Breast epithelium (tissue), 4 donors: ENCODE results near the gene UFC1. TPM values are rescaled to one million over a fixed set of nuclear protein-coding genes. Genes with fewer than 3 reads are reported as not detected.
A peak's percentile ranks its signal among the peaks of the same experiment; 100 is the strongest.

Experiments
- DNase-seq, 2 donors: peaks; one replicate each; pipeline ENCODE4 v3.0.0-alpha.2; 2019; ENCODE audit warnings: low spot score in 2 of 2
- H3K27ac ChIP-seq, 2 donors: fragments of 200-600 bp; sonication (generic) in 1 of 2; one replicate each; pipeline ENCODE4 v1.5.1; 2016 to 2019; ENCODE audit warnings: mild to moderate bottlenecking in 1 of 2
- H3K27me3 ChIP-seq, 2 donors: fragments of 200-600 bp; sonication (generic) in 1 of 2; one replicate each; pipeline versions ENCODE4 v1.5.1 to v1.6.0; 2017 to 2019; ENCODE audit warnings: control low read depth in 1 of 2, mild to moderate bottlenecking in 1 of 2
- H3K36me3 ChIP-seq: fragments of 200-600 bp; one replicate; pipeline ENCODE4 v1.5.1; 2019
- H3K4me1 ChIP-seq, 2 donors: fragments of 200-600 bp; sonication (generic); one replicate each; pipeline ENCODE4 v1.5.1; 2016 to 2019; ENCODE audit warnings: control low read depth in 1 of 2
- H3K4me3 ChIP-seq, 3 donors: fragments of 200-600 bp; sonication (generic); 1 replicate in 2 of 3; 2 replicates in 1 of 3; pipeline ENCODE4 v1.5.1; 2016 to 2019; ENCODE audit warnings: mild to moderate bottlenecking in 3 of 3, moderate library complexity in 2 of 3
- H3K9me3 ChIP-seq, 2 donors: fragments of 200-600 bp; sonication (generic) in 1 of 2; one replicate each; pipeline ENCODE4 v1.5.1; 2016 to 2019; ENCODE audit warnings: control low read depth in 1 of 2
- POLR2A ChIP-seq: fragments of 450-650 bp; IDR thresholded peaks from one replicate; pipeline ENCODE4 v1.6.1; 2016; ENCODE audit warnings: antibody characterized with exemption, mild to moderate bottlenecking, moderate library complexity
- POLR2AphosphoS5 ChIP-seq, 3 donors: sonication (generic); formaldehyde crosslinking; IDR thresholded peaks; one replicate each; pipeline ENCODE4 v1.6.1; 2017; ENCODE audit warnings: antibody characterized with exemption in 3 of 3
- intact Hi-C: fragments of 100-400 bp; cut with DNase I; formaldehyde crosslinking; loops from one replicate; pipeline ENCODE4 v1.15.1; 2023; ENCODE audit warnings: low total_unique reads
- total RNA-seq, 3 donors: library from RNA; depleted of rRNA; stranded (reverse); fragments of >200 nt; gene quantifications; one replicate each; pipeline ENCODE4 v1.1.0, GENCODE V29; 2016
- TF ChIP-seq, protein P1 (sequence below), 3 donors: fragments of 450-650 bp; IDR thresholded peaks; one replicate each; pipeline ENCODE4 v1.5.1; 2016 to 2017; ENCODE audit warnings: antibody characterized with exemption in 3 of 3, mild to moderate bottlenecking in 3 of 3, moderate library complexity in 3 of 3

UFC1 gene
- total RNA-seq, 3 donors from 2014 or later, result 76.0 to 90.3 (median 87.5) TPM

DNA sequence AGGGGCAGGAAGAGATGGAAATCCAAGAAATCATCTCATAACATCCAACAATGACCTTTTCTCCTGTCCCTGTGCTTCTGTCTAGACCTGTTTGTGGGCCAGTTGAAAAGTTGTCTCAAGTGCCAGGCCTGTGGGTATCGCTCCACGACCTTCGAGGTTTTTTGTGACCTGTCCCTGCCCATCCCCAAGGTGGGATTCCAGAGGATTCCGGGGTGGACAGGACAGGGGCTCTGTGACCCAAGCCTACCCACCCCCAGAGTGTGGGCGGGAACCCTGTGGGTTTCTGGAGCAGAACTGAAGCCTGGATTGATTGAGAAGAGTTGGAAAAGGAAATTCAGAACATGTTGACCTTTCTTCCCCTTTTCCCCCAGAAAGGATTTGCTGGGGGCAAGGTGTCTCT lies 10.0 kb downstream of the UFC1 start:
- no peak overlapping the region for H3K4me3 ChIP-seq
- intact Hi-C loops, result no loop called here
- no peaks in the 10 kb centered on the region for H3K27me3 ChIP-seq
- no peak for DNase-seq
- peak overlapping the region; percentile 8 to 93 for H3K27ac ChIP-seq
- no peaks in the 10 kb centered on the region for H3K9me3 ChIP-seq
- TF ChIP-seq, protein P1, sequence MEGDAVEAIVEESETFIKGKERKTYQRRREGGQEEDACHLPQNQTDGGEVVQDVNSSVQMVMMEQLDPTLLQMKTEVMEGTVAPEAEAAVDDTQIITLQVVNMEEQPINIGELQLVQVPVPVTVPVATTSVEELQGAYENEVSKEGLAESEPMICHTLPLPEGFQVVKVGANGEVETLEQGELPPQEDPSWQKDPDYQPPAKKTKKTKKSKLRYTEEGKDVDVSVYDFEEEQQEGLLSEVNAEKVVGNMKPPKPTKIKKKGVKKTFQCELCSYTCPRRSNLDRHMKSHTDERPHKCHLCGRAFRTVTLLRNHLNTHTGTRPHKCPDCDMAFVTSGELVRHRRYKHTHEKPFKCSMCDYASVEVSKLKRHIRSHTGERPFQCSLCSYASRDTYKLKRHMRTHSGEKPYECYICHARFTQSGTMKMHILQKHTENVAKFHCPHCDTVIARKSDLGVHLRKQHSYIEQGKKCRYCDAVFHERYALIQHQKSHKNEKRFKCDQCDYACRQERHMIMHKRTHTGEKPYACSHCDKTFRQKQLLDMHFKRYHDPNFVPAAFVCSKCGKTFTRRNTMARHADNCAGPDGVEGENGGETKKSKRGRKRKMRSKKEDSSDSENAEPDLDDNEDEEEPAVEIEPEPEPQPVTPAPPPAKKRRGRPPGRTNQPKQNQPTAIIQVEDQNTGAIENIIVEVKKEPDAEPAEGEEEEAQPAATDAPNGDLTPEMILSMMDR (IDR thresholded peaks at IDR 0.05), result no peak
- no peak for TF ChIP-seq POLR2AphosphoS5 (IDR thresholded peaks at IDR 0.05)
- TF ChIP-seq POLR2A, result no peak
- H3K36me3 ChIP-seq, result no peaks in the 10 kb centered on the region
- H3K4me1 ChIP-seq, result peaks cover 4 to 18% of the 10 kb centered on the region in 2 donors

DNA sequence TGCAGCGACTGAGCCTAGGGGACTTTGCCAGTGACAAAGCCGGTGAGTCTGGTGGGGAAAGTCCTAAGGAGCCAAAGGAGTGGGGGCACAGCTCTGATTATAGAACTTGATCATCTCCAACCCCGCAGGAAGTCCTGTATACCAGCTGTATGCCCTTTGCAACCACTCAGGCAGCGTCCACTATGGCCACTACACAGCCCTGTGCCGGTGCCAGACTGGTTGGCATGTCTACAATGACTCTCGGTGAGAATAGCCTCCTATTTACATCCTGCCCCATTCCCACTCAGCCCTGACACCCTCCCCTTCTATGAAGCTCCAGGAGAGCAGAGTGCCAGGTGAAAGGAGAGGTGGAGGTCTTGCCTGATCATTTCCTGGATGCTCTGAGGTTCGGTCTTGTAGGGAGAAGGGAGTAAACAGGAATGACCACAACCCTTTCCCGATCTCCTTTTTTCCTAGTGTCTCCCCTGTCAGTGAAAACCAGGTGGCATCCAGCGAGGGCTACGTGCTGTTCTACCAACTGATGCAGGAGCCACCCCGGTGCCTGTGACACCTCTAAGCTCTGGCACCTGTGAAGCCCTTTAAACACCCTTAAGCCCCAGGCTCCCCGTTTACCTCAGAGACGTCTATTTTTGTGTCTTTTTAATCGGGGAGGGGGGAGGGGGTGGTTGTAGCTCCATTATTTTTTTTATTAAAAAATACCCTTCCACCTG lies 11.3 kb downstream of the UFC1 start:
- intact Hi-C loops, result no loop called here
- H3K4me3 ChIP-seq, result peak overlapping the region; percentile 54 to 88 (median 86)
- DNase-seq, result no peak
- TF ChIP-seq POLR2A, result no peak
- H3K27ac ChIP-seq, result peak overlapping the region; percentile 92 to 93
- peaks cover 3 to 16% of the 10 kb centered on the region in 2 donors for H3K4me1 ChIP-seq
- H3K9me3 ChIP-seq, result no peaks in the 10 kb centered on the region
- no peaks in the 10 kb centered on the region for H3K36me3 ChIP-seq
- no peaks in the 10 kb centered on the region for H3K27me3 ChIP-seq

DNA sequence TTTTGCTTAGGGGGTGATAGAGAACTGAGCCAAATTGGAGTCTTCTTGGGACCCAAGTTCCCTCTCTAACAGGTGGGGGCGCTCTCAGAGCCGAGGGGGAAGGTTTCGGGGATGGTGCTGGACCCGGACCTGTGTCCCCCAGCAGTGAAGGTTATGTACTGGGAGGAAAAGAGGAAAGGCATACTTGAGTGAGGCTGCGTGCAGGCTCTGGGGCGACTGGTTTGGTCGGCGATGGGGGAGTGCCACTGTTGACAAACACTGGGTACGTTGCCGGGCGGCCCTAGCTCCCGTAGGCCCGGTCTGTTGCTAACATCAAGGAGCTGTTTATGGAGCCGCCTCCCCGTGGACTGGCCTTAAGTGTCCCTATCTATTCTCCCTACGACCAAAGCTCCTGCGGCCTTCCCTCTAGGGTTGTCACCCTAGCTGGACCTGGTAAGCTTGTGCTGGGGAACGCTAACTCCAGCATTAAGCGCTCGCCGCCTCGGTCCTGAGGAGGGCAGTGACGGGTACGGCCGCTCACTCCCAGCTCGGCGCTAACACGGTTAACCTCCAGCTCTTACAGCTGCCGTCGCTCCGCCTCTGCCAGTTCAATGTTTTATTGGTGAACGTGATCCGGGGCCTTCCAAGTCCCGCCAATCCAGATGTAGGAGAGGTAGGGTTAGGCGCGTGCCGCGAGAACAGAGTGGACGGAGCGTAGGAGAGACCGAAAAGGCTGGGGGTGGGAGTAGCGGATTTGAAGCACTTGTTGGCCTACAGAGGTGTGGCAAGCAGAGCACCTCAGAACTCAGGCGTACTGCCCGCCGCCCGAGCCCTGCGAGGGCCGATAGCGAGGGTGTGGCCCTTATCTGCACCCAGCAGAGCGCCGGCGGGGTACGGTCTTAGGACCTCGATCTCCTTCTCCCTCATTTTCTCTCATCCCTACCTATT lies 12.2 kb downstream of the UFC1 start, which contains the start of gene PPOX:
TSS of gene PPOX (plus strand) at position 685 of the 927 bp plus-strand sequence. CDS start 422 bp downstream, outside the sequence.
- H3K27ac ChIP-seq, result peak within 1 kb of the TSS; percentile 92 to 93
- peak within 1 kb of the TSS; percentile 54 to 88 (median 86) for H3K4me3 ChIP-seq
- H3K4me1 ChIP-seq, result peaks cover 0 to 9% of the 10 kb centered on the region in 2 donors
- no peaks in the 10 kb centered on the region for H3K27me3 ChIP-seq
- no peaks in the 10 kb centered on the region for H3K9me3 ChIP-seq
- DNase-seq, result peak; percentile 97 to 98
- no peaks in the 10 kb centered on the region for H3K36me3 ChIP-seq
- peak; percentile 32 for TF ChIP-seq POLR2A
- peak; percentile 73 to 90 (median 85) for TF ChIP-seq POLR2AphosphoS5 (IDR thresholded peaks at IDR 0.05)
- TF ChIP-seq, protein P1 (IDR thresholded peaks at IDR 0.05), result peak; percentile 9 to 33 (median 31)
- intact Hi-C loops, result no loop called here

DNA sequence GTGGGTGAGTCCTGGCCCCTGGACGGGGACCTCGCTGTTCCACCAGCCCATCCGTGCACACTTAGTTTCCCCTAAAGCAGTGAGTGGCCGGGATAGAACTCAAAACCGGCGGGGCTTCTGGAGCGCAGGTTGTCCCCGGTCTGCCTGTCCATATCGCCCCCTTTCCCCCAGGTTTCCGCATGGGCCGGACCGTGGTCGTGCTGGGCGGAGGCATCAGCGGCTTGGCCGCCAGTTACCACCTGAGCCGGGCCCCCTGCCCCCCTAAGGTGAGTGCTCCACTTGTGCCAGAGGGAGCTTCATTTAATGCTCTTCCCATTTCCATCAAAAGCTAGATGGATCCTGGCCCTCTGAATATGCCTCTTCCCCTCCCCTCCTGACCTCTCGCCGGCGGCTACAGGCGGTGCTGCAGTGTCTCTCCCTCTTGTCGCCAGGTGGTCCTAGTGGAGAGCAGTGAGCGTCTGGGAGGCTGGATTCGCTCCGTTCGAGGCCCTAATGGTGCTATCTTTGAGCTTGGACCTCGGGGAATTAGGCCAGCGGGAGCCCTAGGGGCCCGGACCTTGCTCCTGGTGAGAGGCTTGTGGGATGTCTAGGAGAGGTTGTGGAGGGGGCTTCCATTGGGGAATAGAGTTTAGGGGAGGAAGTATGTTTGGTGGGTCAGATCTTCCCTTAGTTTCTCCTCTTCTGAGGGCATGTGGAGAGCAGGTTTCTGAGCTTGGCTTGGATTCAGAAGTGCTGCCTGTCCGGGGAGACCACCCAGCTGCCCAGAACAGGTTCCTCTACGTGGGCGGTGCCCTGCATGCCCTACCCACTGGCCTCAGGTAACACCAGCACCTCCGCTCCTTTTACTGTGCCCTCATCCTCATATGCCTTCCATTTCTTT lies 13.1 kb downstream of the UFC1 start:
- DNase-seq, result no peak
- intact Hi-C loops, result no loop called here
- Histone ChIP-seq H3K27me3 (no peaks in the 10 kb centered on the region), H3K27ac (peak overlapping the region; percentile 92 to 93), H3K4me1 (peaks cover 0 to 4% of the 10 kb centered on the region in 2 donors), H3K9me3 (no peaks in the 10 kb centered on the region), H3K36me3 (no peaks in the 10 kb centered on the region), H3K4me3 (peak overlapping the region; percentile 54 to 88 (median 86))
- no peak for TF ChIP-seq POLR2A
- TF ChIP-seq, protein P1 (IDR thresholded peaks at IDR 0.05), result no peak
- no peak for TF ChIP-seq POLR2AphosphoS5 (IDR thresholded peaks at IDR 0.05)

DNA sequence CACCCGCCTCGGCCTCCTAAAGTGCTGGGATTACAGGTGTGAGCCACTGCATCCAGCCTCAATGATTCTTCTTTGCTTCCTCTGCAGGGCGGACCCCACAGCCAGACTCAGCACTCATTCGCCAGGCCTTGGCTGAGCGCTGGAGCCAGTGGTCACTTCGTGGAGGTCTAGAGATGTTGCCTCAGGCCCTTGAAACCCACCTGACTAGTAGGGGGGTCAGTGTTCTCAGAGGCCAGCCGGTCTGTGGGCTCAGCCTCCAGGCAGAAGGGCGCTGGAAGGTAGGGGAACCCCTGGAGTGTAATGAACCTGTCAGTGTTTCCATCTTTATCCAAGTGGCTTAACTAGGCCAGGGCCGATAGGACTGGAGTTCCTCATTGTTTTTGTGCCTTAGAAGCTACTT lies 15.1 kb downstream of the UFC1 start:
- TF ChIP-seq POLR2A, result no peak
- H3K27ac ChIP-seq, result no peak overlapping the region
- H3K36me3 ChIP-seq, result peaks cover 3% of the 10 kb centered on the region
- H3K4me3 ChIP-seq, result no peak overlapping the region
- no peak for DNase-seq
- no peaks in the 10 kb centered on the region for H3K27me3 ChIP-seq
- H3K9me3 ChIP-seq, result no peaks in the 10 kb centered on the region
- intact Hi-C loops, result no loop called here
- H3K4me1 ChIP-seq, result peaks cover 0 to 16% of the 10 kb centered on the region in 2 donors
